Ishikawa (cell line): Measurements from ENCODE around the gene AIMP2.

ENCODE experiments used
- CREB1 ChIP-seq: IDR thresholded peaks from 2 replicates; pipeline ENCODE4 v1.6.1; 2012; ENCODE audit warnings: low read depth
- EP300 ChIP-seq: IDR thresholded peaks from 2 replicates; pipeline ENCODE4 v1.6.1; 2012; ENCODE audit warnings: borderline replicate concordance
- FOXM1 ChIP-seq: IDR thresholded peaks from 2 replicates; pipeline ENCODE4 v1.6.1; 2012; ENCODE audit warnings: low read depth, borderline replicate concordance
- RAD21 ChIP-seq: IDR thresholded peaks from 2 replicates; pipeline ENCODE4 v1.6.1; 2012; ENCODE audit warnings: low read depth
- TAF1 ChIP-seq: IDR thresholded peaks from 2 replicates; pipeline ENCODE4 v1.6.1; 2012; ENCODE audit warnings: low read depth, mild to moderate bottlenecking
- TF ChIP-seq, protein P1 (sequence below): IDR thresholded peaks from 2 replicates; pipeline ENCODE4 v1.6.1; 2012

- no peak for TF ChIP-seq TAF1
- no peak for TF ChIP-seq CREB1
- TF ChIP-seq EP300 = no peak
- no peak for TF ChIP-seq FOXM1
- no peak for TF ChIP-seq RAD21
- TF ChIP-seq, protein P1, sequence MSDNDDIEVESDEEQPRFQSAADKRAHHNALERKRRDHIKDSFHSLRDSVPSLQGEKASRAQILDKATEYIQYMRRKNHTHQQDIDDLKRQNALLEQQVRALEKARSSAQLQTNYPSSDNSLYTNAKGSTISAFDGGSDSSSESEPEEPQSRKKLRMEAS = no peak
Observed at GRCh38 chr7:6027806-6028365, 18.8 kb downstream of the AIMP2 start.
